Measurements from ENCODE around the gene AGR3.

The AGR3 gene

DNA sequence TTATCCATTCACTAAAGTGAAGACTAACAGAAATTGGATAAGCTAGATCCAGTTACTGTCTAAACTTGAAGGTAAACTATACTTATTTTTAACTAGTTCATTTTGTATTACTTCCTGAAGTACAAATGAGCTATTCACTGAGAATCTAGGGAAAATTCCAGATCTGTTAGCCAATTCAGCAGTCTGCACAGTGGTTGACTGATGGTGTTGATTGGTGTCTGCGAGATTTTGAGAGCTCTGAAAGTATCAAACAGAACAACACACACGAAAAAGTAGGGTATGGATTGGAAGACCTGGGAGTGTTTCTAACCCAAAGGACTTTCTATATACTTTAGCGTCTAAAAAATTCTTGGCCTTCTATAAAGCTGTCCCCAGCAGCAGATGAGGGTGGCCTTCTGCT is 43.4 kb downstream of the AGR3 start:
- DNase-seq (ENCODE audit: low read depth in 1 of 2, low spot score in 1 of 2), result no peak

DNA sequence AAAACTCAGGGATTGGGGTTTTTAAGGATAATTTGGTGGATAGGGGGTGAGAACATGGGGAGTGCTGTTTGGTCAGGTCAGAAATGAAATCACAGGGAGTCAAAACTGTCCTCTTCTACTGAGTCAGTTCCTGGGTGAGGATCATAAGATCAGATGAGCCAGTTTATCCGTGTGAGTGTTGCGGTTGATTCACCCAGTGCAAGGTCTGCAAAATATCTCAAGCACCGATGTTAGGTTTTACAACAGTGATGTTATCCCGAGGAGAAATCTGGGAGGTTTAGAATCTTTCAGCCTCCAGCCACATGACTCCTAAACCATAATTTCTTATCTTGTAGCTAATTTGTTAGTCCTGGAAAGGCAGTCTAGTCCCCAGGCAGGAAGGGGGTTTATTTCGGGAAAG is 45.3 kb downstream of the AGR3 start:
- no peak for DNase-seq (ENCODE audit: low read depth in 1 of 2, low spot score in 1 of 2)

DNA sequence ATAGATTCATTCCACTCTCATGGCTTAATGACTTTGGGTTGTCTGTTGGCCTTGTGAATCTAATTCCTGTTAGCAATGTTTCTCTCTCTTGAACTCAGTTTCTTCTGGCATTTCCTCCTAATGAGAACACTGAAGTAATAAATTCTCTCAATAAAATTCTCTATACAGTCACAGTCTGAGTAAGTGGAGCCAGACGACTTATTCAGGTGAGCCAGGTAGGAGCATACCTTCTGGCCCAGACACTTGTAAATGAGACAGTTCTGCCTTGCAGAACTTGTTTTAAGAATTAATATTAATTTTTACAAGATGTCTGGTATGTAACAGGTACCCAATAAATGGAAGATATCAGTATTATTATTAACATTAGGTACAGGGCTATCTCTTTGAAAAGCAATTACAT is 48.4 kb downstream of the AGR3 start:
- no peak for DNase-seq (ENCODE audit: low read depth in 1 of 2, low spot score in 1 of 2)

DNA sequence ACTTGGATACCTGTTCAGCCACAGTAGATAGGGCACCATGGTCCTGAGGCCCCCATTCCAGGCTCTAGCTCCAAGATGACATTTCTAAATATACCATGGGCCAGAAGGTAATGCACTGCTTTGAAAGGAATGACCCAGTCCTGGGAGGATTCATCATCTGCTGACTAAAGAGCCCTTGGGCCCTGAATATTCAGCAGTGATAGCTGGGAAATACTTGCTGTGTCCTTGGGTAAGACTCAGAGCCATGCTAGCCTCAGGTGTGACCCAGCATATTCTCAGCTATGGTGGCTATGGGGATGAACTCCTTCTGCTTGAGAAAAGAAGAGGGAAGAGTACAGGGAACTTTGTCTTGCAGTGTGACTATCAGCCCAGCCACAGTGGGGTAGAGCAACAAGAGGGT is 55.7 kb downstream of the AGR3 start:
- DNase-seq (ENCODE audit: low read depth in 1 of 2, low spot score in 1 of 2), result no peak

DNA sequence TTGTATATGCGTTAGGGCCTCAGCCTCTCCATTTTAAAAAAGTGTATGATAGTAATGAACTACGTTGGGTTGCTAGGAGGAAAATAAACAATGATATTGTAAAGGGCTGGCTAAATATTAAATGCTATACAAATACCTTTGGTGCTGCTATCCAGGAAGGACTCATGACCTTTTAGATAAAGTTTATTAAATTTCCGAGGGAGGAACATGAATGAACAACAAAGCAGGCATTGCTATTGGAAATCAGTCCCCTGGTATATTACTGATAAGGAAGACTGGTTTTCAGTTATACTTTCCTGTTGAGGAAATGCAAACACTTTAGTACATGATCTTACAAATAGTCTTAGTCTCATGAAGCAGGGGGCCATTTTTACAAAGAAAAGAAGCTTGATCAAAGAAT is 59.8 kb downstream of the AGR3 start:
- DNase-seq (ENCODE audit: low read depth in 1 of 2, low spot score in 1 of 2), result no peak

DNA sequence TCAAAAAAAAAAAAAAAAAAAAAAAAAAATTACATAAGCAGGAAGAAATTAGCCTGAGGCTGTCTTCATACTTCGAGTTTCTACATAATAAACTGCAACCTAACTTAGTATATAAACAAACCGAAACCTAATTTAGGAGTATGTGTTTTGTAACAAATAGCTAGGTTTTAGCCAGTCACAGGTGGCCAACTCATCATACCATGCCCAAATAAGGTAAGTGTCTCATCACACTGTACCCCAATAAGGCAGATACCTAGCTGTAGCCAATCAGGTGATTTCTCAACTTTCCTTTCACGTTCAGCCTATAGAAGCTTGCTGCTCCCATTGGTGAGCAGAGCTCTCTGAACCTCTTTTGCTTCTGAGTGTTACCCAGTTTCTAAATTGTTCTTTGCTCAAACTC is 63.1 kb downstream of the AGR3 start:
- no peak for DNase-seq (ENCODE audit: low read depth in 1 of 2, low spot score in 1 of 2)

DNA sequence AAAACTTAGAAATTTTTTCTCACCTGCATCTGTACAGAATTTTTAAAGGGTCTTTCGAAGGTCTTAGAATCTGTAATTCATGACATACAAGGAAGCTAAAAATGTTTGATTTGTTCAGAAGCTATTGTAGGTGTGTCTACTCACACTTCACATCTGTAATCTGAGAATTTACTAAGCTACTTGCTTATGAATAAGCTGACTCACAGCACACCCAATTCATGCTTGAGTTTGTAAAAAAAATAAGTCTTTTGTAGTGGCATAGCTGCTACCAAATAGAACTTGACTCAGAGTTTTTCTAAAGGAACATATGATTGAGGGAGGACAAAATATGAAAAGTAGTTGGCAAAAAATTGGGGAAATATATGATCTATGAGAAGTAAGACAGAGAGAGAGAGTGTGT is 64.2 kb downstream of the AGR3 start:
- DNase-seq (ENCODE audit: low read depth in 1 of 2, low spot score in 1 of 2), result no peak

DNA sequence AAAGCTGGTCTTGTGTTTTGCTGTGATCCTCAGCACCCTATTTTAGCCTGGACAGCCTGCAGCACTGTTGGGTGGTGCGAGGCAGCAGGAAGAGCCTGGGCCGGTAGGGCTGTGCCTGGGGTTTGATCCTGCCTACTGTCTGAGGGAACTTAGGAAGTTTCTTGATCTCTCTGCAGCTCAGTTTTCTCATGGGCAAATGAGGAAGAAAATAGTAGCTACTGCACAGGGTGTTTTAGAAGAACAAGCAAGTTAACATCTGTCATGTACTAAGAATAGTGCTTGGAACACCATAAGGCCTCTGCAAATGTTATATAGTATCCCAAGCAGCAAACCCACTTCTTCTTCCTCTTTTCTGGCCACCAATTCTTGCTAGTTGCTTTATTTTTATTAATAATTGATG is 65.0 kb downstream of the AGR3 start:
- no peak for DNase-seq (ENCODE audit: low read depth in 1 of 2, low spot score in 1 of 2)

DNA sequence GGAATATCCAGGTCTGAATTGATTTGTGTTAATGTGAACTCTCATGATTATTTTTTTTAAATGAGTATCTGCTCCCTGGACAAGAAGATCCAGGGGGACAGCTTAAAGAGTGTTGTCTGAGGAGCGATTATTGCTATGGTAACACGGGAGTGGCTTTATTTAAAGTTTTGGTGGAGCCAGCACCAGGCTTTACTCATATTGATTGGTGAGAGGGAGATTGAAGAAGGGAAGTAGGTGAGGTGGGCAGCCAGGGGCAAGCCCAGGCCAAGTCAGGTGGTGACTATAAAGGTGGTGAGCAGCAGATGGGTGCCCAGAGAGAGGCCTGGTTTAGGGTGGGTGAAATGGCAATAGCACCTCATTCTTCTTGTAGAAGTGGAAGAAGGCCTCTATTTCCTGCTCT is 66.8 kb downstream of the AGR3 start:
- DNase-seq (ENCODE audit: low read depth in 1 of 2, low spot score in 1 of 2), result no peak

DNA sequence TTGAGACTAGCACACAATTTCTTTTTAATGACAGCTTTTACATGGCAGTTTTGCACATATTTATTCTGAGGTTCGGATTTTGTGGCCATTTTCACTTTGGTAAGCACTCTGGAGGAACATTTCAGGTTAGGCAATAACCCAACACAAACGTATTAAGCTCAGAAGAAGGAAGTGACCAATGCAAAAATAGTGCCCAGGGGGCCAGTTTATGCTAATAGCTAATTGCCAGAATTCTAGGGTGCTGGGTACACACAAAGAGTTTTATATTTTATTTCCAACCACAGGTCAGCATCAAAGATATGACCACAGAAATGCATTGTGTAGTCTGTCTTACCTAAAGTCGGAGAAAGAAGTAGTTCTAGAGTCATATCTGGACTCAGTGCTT is 68.6 kb downstream of the AGR3 start:
- DNase-seq (ENCODE audit: low read depth in 1 of 2, low spot score in 1 of 2), result no peak

DNA sequence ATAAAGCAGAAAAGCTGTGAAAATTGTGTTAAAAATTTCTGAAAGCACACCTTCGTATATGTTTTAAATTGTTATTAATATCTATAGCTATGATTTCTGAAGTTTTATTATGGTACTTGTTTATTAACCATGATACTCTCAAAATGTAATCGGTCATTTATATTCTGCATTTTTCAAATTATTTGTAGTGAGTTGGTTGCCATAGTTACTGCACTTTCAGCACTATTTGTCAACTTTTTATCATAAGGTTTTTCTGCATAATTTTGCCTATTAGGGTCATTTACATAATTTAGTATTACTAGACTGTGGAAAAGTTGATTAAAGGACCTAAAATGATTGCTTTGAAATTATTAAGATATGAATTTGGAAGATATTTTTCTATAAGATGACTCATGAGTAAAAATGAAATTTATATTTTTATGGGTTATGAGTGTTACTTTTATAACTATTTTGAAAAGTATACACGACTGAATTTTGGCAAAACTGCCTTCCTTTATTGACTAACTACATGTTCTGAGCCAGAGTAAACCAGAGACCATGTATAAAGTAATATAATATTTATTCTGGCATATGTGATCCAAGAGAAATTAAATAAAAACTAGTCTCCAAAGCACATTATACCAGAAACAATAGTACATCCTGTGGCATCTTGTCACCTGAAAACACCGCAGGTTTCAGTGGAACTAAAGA is 69.1 kb downstream of the AGR3 start:
- DNase-seq (ENCODE audit: low read depth in 1 of 2, low spot score in 1 of 2), result no peak

DNA sequence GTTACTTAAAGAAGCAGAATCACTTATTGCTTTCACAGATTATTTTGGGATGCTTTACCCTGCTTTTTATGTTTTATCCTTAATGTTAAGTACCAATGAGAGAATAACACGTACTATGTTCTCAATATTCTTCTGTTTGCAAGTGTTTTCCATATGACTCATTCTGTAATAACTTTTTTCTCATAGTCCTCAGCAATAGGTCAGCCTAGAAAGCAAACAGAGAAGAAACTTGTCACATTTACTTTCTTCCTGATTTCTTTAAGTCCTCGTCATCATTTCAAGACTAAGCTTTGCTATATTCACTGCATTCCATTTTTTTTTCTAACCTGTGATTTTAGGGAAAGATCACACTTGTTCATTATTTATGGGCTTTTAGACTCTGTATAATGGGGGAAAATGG is 70.2 kb downstream of the AGR3 start:
- DNase-seq (ENCODE audit: low read depth in 1 of 2, low spot score in 1 of 2), result no peak

DNA sequence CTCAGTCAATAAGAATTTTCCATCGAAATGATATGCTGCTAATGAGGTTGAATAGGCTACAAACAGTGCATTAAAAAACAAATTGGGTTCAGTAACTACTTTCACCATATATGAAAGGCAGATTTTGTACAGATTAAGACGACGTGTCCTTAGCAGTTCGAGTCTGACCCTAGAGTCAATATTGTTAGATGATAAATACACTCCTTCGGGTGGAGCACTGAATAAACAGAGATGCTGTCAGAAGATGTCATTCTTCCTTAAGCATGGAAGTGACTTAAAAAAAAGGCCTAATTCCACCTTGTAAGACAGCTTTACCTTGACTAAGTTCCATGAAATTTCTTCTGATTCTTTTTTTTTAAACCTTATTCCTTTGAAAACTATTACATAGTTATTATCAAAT is 71.2 kb downstream of the AGR3 start:
- no peak for DNase-seq (ENCODE audit: low read depth in 1 of 2, low spot score in 1 of 2)

DNA sequence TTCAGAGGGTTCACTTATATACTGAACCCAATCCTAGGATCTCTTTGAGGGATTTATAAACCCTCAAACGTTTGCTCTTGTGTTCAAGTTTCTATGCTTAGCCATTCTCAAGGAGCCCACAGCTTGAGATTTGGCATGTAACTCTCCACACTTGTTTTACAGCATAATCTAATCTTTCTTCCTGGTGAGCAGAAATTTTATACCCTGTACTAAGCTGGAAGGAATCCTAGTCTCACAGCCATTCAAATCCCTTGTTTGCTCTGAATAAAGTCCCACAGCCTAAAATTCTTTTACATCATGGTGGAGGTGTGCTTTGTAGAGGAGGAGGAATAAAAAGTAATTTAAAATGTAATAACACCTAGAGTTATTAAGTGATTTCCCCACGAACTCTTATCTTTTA is 71.7 kb downstream of the AGR3 start:
- DNase-seq (ENCODE audit: low read depth in 1 of 2, low spot score in 1 of 2), result no peak
